HG02973 (cell line): ENCODE measurements around the gene MAP2K7.
"Not testable (repeated sequence)": the region's sequence is repeated elsewhere in the genome, so short reads cannot be mapped to it uniquely, and the experiment has no call there.

Experiments used
- ATAC-seq: cut with Tn5 transposase; IDR thresholded peaks from one replicate; pipeline ENCODE4 v1.9.1; 2021; ENCODE audit warnings: moderate library complexity; ENCODE audit not compliant: unreplicated experiment

The MAP2K7 gene

GRCh38 chr19:7883105-7883504 lies 20.6 kb upstream of the MAP2K7 start:
- no peak for ATAC-seq

GRCh38 chr19:7883796-7884570 lies 19.7 kb upstream of the MAP2K7 start:
- no peak for ATAC-seq

GRCh38 chr19:7885818-7886217 lies 17.9 kb upstream of the MAP2K7 start:
- no peak for ATAC-seq

GRCh38 chr19:7887408-7888144 lies 16.1 kb upstream of the MAP2K7 start:
- no peak for ATAC-seq

- no peak for ATAC-seq
Measured at GRCh38 chr19:7888145-7888825, 15.4 kb upstream of the MAP2K7 start, which contains the start of gene LRRC8E. Gene LRRC8E (plus strand): TSS chr19:7888510. CDS start chr19:7895604, 7,094 bp downstream.

GRCh38 chr19:7888826-7889217 lies 14.9 kb upstream of the MAP2K7 start:
- ATAC-seq: no peak

GRCh38 chr19:7893362-7894101 lies 10.1 kb upstream of the MAP2K7 start:
- ATAC-seq: not testable (repeated sequence)

GRCh38 chr19:7894612-7895309 lies 8.9 kb upstream of the MAP2K7 start:
- no peak for ATAC-seq

- no peak for ATAC-seq
Measured at GRCh38 chr19:7895565-7895964, 8.1 kb upstream of the MAP2K7 start.

GRCh38 chr19:7897292-7897691 lies 6.4 kb upstream of the MAP2K7 start:
- no peak for ATAC-seq

GRCh38 chr19:7898967-7899366 lies 4.7 kb upstream of the MAP2K7 start:
- ATAC-seq: no peak

GRCh38 chr19:7899751-7900378 lies 3.8 kb upstream of the MAP2K7 start:
- no peak for ATAC-seq

GRCh38 chr19:7900401-7900870 lies 3.2 kb upstream of the MAP2K7 start:
- no peak for ATAC-seq

GRCh38 chr19:7900931-7901330 lies 2.7 kb upstream of the MAP2K7 start:
- no peak for ATAC-seq

- no peak for ATAC-seq
Measured at GRCh38 chr19:7901337-7901736, 2.3 kb upstream of the MAP2K7 start.

- ATAC-seq: no peak
Measured at GRCh38 chr19:7902796-7903243, 857 bp upstream of the MAP2K7 start.

GRCh38 chr19:7904074-7905020 lies 670 bp downstream of the MAP2K7 start:
- ATAC-seq: peak; percentile 30

- no peak for ATAC-seq
Measured at GRCh38 chr19:7905268-7905667, 1.6 kb downstream of the MAP2K7 start.

GRCh38 chr19:7905859-7906258 lies 2.2 kb downstream of the MAP2K7 start:
- no peak for ATAC-seq
